ENCODE data around the gene SELENOS.

- TF ChIP-seq CTCF (IDR thresholded peaks at IDR 0.05; ENCODE audit: poor library complexity, severe bottlenecking): peak; percentile 41
- TF ChIP-seq TAF1 (IDR thresholded peaks at IDR 0.05; ENCODE audit: low read depth): peak; percentile 28
- peak; percentile 85 for TF ChIP-seq POLR2AphosphoS5 (IDR thresholded peaks at IDR 0.05)
Observed at GRCh38 chr15:101251830-101252820, 25.2 kb downstream of the SELENOS start, which contains the start of gene CHSY1.
